AG09309 (cell line): ENCODE results near the gene BCCIP.

Experiments used
- DNase-seq: peaks from one replicate; pipeline ENCODE4 v3.0.0-alpha.2; 2010; ENCODE audit warnings: low read depth
- H3K4me3 ChIP-seq: 2 replicates; pipeline ENCODE4 v1.5.1; 2011; ENCODE audit warnings: mild to moderate bottlenecking, low read depth, low read length, moderate library complexity; ENCODE audit not compliant: control insufficient read depth
- TF ChIP-seq, protein P1 (sequence below): IDR thresholded peaks from 2 replicates; pipeline ENCODE4 v1.5.1; 2011; ENCODE audit warnings: mild to moderate bottlenecking, low read depth, low read length, inconsistent platforms; ENCODE audit not compliant: insufficient read depth, control insufficient read depth; ENCODE audit errors: missing control alignments

Gene BCCIP

DNA sequence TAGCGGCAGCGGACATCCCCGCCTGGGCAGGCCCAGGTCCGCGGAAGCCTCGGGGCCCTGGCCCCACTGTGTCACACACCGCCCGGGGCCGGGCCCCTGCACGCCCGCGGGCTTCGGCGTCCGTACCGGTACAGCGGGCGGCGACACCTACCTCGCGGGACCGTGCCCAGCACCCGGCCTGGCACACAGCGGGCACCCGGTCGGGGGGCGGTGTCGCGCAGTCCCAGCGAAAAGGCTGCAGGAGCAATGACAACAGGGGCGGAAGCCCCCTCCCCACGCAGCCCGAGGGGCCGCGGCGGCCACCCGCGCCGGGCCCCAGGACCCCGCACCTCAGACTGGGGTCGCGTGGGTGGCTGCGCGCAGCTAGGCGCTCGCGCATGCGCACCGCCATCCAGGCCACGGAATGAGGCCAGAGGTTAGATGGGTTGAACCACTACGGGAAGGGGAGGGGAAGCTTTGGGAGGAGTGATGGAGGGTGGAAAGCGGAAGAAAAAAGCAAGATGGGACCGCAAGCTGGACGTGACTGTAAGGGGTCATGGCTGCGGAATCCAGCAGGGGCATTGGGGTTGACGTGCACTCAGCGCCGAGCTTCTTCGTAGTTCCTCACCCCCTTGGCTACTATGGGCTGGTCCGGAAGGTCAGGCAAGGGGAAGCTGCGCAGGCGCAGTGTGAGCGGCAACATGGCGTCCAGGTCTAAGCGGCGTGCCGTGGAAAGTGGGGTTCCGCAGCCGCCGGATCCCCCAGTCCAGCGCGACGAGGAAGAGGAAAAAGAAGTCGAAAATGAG is at the start of gene BCCIP, which contains the start of gene UROS:
Gene BCCIP, plus strand, starts transcription at position 669 of the 785 bp plus-strand sequence. Its CDS starts 12 bp downstream, at position 681.
Gene UROS, minus strand, starts transcription at position 381 of the 785 bp plus-strand sequence. CDS start 6,759 bp downstream, outside the sequence.
- peak; percentile 64 for DNase-seq
- H3K4me3 ChIP-seq: peak within 1 kb of the TSS; percentile 86
- TF ChIP-seq, protein P1, sequence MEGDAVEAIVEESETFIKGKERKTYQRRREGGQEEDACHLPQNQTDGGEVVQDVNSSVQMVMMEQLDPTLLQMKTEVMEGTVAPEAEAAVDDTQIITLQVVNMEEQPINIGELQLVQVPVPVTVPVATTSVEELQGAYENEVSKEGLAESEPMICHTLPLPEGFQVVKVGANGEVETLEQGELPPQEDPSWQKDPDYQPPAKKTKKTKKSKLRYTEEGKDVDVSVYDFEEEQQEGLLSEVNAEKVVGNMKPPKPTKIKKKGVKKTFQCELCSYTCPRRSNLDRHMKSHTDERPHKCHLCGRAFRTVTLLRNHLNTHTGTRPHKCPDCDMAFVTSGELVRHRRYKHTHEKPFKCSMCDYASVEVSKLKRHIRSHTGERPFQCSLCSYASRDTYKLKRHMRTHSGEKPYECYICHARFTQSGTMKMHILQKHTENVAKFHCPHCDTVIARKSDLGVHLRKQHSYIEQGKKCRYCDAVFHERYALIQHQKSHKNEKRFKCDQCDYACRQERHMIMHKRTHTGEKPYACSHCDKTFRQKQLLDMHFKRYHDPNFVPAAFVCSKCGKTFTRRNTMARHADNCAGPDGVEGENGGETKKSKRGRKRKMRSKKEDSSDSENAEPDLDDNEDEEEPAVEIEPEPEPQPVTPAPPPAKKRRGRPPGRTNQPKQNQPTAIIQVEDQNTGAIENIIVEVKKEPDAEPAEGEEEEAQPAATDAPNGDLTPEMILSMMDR: no peak

DNA sequence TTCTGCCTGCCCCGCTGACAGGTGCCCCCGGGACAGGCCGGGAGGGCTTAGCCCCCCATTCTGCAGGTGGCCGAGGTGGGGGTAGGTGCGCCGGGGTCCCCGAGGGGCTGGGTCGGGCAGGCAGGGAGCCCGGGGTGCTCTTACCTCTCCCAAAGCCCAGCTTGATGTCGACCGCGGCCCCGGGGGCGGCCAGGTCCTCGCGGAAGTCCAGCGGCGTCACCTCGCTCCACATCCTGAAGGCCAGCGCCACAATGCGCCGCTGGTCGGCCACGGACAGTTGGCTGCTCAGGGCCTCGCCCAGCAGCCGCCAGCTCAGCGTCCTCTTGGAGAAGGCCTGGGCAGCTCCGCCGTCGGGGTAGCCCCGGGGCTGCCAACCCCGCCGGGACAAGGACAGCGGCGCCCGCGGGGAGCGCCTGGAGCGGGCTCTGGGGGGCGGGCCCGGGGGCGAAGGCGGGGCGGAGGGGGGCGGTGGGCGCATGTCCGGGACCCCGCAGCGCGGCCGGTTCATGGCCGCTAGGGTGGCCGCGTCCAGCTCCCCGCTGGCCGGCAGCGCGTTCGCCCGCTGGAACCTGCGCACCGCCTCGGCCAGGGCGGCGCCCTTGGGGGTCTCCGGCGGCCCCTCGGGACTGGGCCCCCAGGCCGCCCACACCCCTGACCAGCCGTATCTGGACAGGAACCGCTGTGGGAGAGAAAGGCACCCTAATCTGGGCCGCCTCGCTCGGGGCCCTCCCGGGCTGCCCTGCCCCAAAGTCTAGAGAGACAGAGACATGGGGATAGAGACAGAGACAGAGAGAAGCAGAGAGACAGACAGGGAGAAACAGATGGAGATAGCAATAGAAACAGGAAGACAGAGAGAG is 49.4 kb upstream of the BCCIP start:
- TF ChIP-seq, protein P1: no peak
- no peak overlapping the region for H3K4me3 ChIP-seq
- DNase-seq: no peak

DNA sequence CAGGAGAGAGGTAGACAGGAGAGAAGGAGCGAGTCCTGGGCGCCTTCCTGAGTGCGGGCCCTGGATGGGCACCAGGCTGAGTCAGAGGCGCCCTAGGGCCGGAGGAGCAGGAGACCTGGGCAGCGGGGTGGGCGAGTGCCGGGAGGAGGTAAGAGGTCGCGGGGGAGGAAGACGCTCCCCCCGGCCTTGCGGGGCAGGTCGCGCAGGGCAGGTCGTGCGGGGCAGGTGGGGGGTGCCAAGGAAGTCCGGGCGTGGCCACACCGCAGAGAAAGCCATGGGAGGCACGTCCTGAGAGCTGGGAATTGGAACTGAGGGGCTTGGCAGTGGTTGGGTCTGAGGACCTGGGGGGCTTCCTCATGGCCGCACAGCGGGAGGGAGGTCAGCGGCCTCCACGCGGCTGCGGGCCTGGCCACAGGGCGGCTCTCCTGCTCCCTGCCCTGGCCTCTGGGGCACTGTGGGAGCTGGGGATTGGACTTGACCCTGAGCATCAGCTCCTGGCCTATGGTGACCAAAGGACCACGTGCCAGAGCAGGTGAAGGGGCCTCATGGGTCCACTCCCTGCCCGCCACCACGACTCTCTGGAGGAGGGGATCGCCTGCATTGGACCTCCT is 48.7 kb upstream of the BCCIP start:
- no peak overlapping the region for H3K4me3 ChIP-seq
- DNase-seq: no peak
- TF ChIP-seq, protein P1: no peak

DNA sequence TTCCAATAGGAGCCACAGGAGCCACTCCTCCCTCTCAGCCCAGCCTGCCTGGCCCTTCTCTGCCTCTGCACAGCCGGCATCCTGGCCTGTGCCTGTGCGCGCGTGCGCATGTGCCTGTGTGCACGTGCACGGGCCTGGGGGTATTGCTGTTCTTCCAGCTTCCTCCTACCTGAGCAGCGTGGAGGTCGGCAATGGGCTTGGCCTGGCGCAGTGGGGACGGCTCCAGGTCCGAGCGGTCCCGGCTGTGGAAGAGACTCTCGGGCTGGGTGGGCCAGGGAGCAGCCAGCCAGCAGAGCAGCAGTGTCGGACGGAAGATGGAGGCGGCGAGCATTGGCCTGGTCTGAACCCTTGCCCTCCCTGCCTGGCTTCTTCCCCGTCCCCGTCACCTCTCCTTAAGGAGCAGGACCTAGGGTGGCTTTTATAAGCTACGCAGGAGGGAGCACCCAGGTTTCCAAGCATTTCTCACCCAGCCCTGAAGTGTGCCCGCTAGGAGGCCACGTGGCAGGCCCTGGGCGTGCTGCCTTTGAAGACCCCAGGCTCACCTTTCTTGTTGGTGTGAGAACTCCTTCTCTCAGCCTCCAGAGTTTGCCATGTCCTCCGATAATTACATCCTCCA is 47.7 kb upstream of the BCCIP start, which contains the start of gene MMP21:
Gene MMP21, minus strand, starts transcription at position 331 of the 616 bp plus-strand sequence. Its CDS starts 0 bp downstream, at position 331.
- no peak within 1 kb of the TSS for H3K4me3 ChIP-seq
- TF ChIP-seq, protein P1: no peak
- no peak for DNase-seq

DNA sequence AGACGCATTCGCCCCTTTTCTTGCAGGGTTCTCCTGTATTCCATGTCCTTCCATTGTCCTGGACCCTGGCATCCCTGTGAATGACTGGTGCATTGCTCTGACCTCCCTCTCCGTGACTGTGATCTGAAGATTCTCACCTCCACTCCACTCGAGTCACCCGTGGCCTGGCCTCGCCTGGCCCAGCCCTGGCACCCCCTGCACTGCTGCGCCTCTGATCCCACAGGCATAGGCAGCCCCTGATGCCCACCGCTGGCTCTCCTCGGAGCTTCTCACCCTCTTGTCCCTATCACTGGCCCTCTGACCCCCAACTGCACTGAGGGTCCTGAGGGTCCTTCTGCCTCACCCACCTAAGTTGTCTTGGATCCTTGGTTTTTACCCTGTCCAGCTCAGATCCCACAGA is 45.5 kb upstream of the BCCIP start:
- TF ChIP-seq, protein P1: no peak
- no peak overlapping the region for H3K4me3 ChIP-seq
- no peak for DNase-seq

DNA sequence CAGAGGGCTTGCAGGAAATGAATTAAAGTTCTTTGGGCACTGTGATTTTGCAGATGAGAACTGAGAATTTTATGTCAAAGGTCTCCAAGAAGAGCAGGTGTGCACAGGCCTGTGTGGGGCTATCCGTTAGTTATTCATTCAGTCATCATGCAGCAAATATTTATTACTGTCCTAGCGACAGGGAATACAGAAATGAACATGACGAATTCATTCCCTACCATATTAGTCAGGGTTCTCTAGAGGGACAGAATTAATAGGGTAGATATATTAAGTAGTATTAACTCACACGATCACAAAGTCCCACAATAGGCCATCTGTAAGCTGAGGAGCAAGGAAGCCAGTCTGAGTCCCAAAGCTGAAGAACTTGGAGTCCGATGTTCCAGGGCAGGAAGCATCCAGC is 44.8 kb upstream of the BCCIP start:
- TF ChIP-seq, protein P1: no peak

More for the DNA sequence above, 44.8 kb upstream of the BCCIP start:
- no peak overlapping the region for H3K4me3 ChIP-seq
- DNase-seq: no peak
